GM21515 (cell line): ENCODE measurements around the gene ADGRE2.
"Not testable (repeated sequence)": the region's sequence is repeated elsewhere in the genome, so short reads cannot be mapped to it uniquely, and the experiment has no call there.

Experiments used
- ATAC-seq: cut with Tn5 transposase; IDR thresholded peaks from one replicate; pipeline ENCODE4 v1.9.1; 2021; ENCODE audit not compliant: unreplicated experiment

Gene ADGRE2

GRCh38 chr19:14780622-14781225, 2.4 kb upstream of the ADGRE2 start:
- ATAC-seq, result not testable (repeated sequence)

- ATAC-seq, result no peak
These were observed 791 bp upstream of the ADGRE2 start for GRCh38 chr19:14779151-14779550.

GRCh38 chr19:14777645-14778044, 715 bp downstream of the ADGRE2 start:
- ATAC-seq, result not testable (repeated sequence)

GRCh38 chr19:14775869-14776586, 2.3 kb downstream of the ADGRE2 start:
- no peak for ATAC-seq

- not testable (repeated sequence) for ATAC-seq
These were observed 3.0 kb downstream of the ADGRE2 start for GRCh38 chr19:14775326-14775725.

GRCh38 chr19:14774373-14774772, 4.0 kb downstream of the ADGRE2 start:
- ATAC-seq, result no peak

- ATAC-seq, result not testable (repeated sequence)
These were observed 4.6 kb downstream of the ADGRE2 start for GRCh38 chr19:14773722-14774121.

GRCh38 chr19:14772995-14773394, 5.4 kb downstream of the ADGRE2 start:
- no peak for ATAC-seq

- no peak for ATAC-seq
These were observed 5.9 kb downstream of the ADGRE2 start for GRCh38 chr19:14772467-14772866.

- ATAC-seq, result no peak
These were observed 7.2 kb downstream of the ADGRE2 start for GRCh38 chr19:14770944-14771839.

- no peak for ATAC-seq
These were observed 8.2 kb downstream of the ADGRE2 start for GRCh38 chr19:14770136-14770535.

- ATAC-seq, result no peak
These were observed 9.2 kb downstream of the ADGRE2 start for GRCh38 chr19:14769201-14769600.

- ATAC-seq, result no peak
These were observed 10.4 kb downstream of the ADGRE2 start for GRCh38 chr19:14768001-14768400.

- no peak for ATAC-seq
These were observed 10.8 kb downstream of the ADGRE2 start for GRCh38 chr19:14767466-14767971.

- not testable (repeated sequence) for ATAC-seq
These were observed 12.5 kb downstream of the ADGRE2 start for GRCh38 chr19:14765841-14766240.

- ATAC-seq, result not testable (repeated sequence)
These were observed 13.0 kb downstream of the ADGRE2 start for GRCh38 chr19:14765403-14765802.

- no peak for ATAC-seq
These were observed 14.0 kb downstream of the ADGRE2 start for GRCh38 chr19:14764401-14764800.

GRCh38 chr19:14763497-14764145, 14.7 kb downstream of the ADGRE2 start:
- ATAC-seq, result no peak

GRCh38 chr19:14762111-14762510, 16.2 kb downstream of the ADGRE2 start:
- no peak for ATAC-seq

GRCh38 chr19:14761607-14762006, 16.8 kb downstream of the ADGRE2 start:
- no peak for ATAC-seq

- ATAC-seq, result no peak
These were observed 19.5 kb downstream of the ADGRE2 start for GRCh38 chr19:14758816-14759215.
